K562 (cell line): ENCODE data around the gene FA2H. TPM values are rescaled to one million over a fixed set of nuclear protein-coding genes. Genes with fewer than 3 reads are reported as not detected.

Experiments
- ATAC-seq: fragments of 200-7000 bp; cut with Tn5 transposase; 3 replicates; pipeline ENCODE4 v1.9.1; 2020; ENCODE audit warnings: moderate library complexity
- BruUV-seq: library from RNA; stranded (reverse); fragments of 400-500 nt; replicated peaks from 2 replicates; lab custom pipeline; 2021; lab: Mats Ljungman, UMichigan
- CTCF ChIA-PET: fragments of 300-600 bp; formaldehyde crosslinking; extraction: SDS; loops from one replicate; lab custom pipeline; 2021; ENCODE audit warnings: low intra/inter-chr PET ratio; lab: Yijun Ruan, JAX
- POLR2A ChIA-PET: fragments of 300-600, 350-650 bp; sonication (Branson Sonifier 250); formaldehyde crosslinking; extraction: SDS; loops from one replicate; lab custom pipeline; 2021; ENCODE audit warnings: antibody characterized with exemption, inconsistent platforms; lab: Yijun Ruan, JAX
- DNase-seq, 4 experiments: peaks; one replicate each; pipeline versions ENCODE4 v3.0.0 to v3.0.0-alpha.2; 2011 to 2018; ENCODE audit warnings: low spot score in 3 of 4, mixed read lengths in 3 of 4; ENCODE audit errors: extremely low read depth in 1 of 4
- FAIRE-seq: peaks from 2 replicates; lab custom pipeline; 2011; peaks lifted over from hg19 to GRCh38; lab: Jason Lieb, UNC
- H2AFZ ChIP-seq: 2 replicates; pipeline ENCODE4 v1.6.0; 2011; ENCODE audit warnings: low read depth, low read length, control low read depth, inconsistent platforms
- H3K27ac ChIP-seq: fragments of 200-600 bp; 3 replicates; pipeline ENCODE4 v1.8.0; 2011; ENCODE audit warnings: low read depth, mild to moderate bottlenecking, control low read depth, inconsistent platforms, low read length, moderate library complexity, mixed read lengths; ENCODE audit errors: extremely low read depth
- H3K27me3 ChIP-seq, 2 experiments: fragments of 300-600 bp in 1 of 2; 2 replicates in 1 of 2; 3 replicates in 1 of 2; pipeline versions ENCODE4 v1.6.0 to v1.8.0; 2011; ENCODE audit warnings: inconsistent platforms in 2 of 2, low read length in 2 of 2, mild to moderate bottlenecking in 1 of 2, mixed read lengths in 1 of 2, moderate library complexity in 1 of 2; ENCODE audit not compliant: control insufficient read depth in 2 of 2, insufficient read depth in 2 of 2
- H3K36me3 ChIP-seq: fragments of 300-600 bp; 3 replicates; pipeline ENCODE4 v1.8.0; 2011; ENCODE audit warnings: mild to moderate bottlenecking, low read length, inconsistent platforms; ENCODE audit not compliant: control insufficient read depth, insufficient read depth
- H3K4me1 ChIP-seq, 2 experiments: fragments of 200-600 bp in 1 of 2; replicated peaks in 1 of 2; 2 replicates in 1 of 2; 3 replicates in 1 of 2; pipeline versions ENCODE4 v1.5.1 to v1.8.0; 2011; ENCODE audit warnings: inconsistent platforms in 2 of 2, low read length in 2 of 2, mild to moderate bottlenecking in 1 of 2, mixed read lengths in 1 of 2, moderate library complexity in 1 of 2; ENCODE audit not compliant: control insufficient read depth in 2 of 2, insufficient read depth in 2 of 2
- H3K4me2 ChIP-seq: 2 replicates; pipeline ENCODE4 v1.6.1; 2011; ENCODE audit warnings: low read length, control low read depth, inconsistent platforms, mixed read lengths; ENCODE audit not compliant: insufficient read depth
- H3K4me3 ChIP-seq: fragments of 200-600 bp; sonication (generic), shearing (Covaris generic); 2 replicates; pipeline ENCODE4 v1.5.1; 2016; ENCODE audit warnings: control low read depth, inconsistent platforms
- H3K79me2 ChIP-seq: fragments of 200-600 bp; 3 replicates; pipeline ENCODE4 v1.8.0; 2011; ENCODE audit warnings: low read length, inconsistent platforms; ENCODE audit not compliant: control insufficient read depth, insufficient read depth
- H3K9ac ChIP-seq, 2 experiments: 2 replicates each; pipeline versions ENCODE4 v1.6.0 to v1.6.1; 2011; ENCODE audit warnings: low read depth in 2 of 2, low read length in 2 of 2, control low read depth in 1 of 2, inconsistent platforms in 1 of 2, mild to moderate bottlenecking in 1 of 2, mixed read lengths in 1 of 2; ENCODE audit not compliant: insufficient read depth in 1 of 2
- H3K9me1 ChIP-seq: one replicate; pipeline ENCODE4 v1.6.0; 2011; ENCODE audit warnings: inconsistent platforms, mild to moderate bottlenecking, low read length, moderate library complexity; ENCODE audit not compliant: control insufficient read depth, insufficient read depth
- H3K9me3 ChIP-seq: replicated peaks from 2 replicates; pipeline ENCODE4 v1.5.1; 2011; ENCODE audit warnings: low read depth, low read length, inconsistent platforms; ENCODE audit not compliant: control insufficient read depth, insufficient read depth
- H4K20me1 ChIP-seq: replicated peaks from 2 replicates; pipeline ENCODE4 v1.6.1; 2011; ENCODE audit warnings: low read length, inconsistent platforms, mixed read lengths; ENCODE audit not compliant: control insufficient read depth, insufficient read depth
- CBX1 ChIP-seq: sonication (generic); IDR thresholded peaks from 2 replicates; pipeline ENCODE4 v1.6.1; 2016; ENCODE audit warnings: antibody characterized with exemption, low read depth, mild to moderate bottlenecking
- CREBBP ChIP-seq: IDR thresholded peaks from one replicate; pipeline ENCODE4 v1.6.1; 2012; ENCODE audit warnings: low read depth, mild to moderate bottlenecking, control low read depth, inconsistent platforms, low read length
- MBD2 ChIP-seq: sonication (generic); IDR thresholded peaks from 2 replicates; pipeline ENCODE4 v1.6.1; 2016; ENCODE audit warnings: low read depth, borderline replicate concordance
- NR1H2 ChIP-seq: sonication (generic); formaldehyde crosslinking; IDR thresholded peaks from 2 replicates; pipeline ENCODE4 v1.4.0; 2020; ENCODE audit warnings: mild to moderate bottlenecking, missing genetic modification reagents
- PTRF ChIP-seq: fragments of 450-650 bp; IDR thresholded peaks from 2 replicates; pipeline ENCODE4 v1.6.1; 2016; ENCODE audit warnings: mild to moderate bottlenecking, missing genetic modification characterization, missing compliant biosample characterization
- SMAD3 ChIP-seq: fragments of 450-650 bp; formaldehyde crosslinking; conservative IDR thresholded peaks from 2 replicates; pipeline ENCODE4 v1.4.0; 2020; ENCODE audit warnings: mild to moderate bottlenecking
- SNAPC5 ChIP-seq: fragments of 250-450 bp; sonication (Bioruptor Pico); IDR thresholded peaks from 2 replicates; pipeline ENCODE4 v1.8.0; 2021; ENCODE audit warnings: moderate library complexity, mild to moderate bottlenecking, inconsistent platforms
- ZKSCAN8 ChIP-seq: fragments of 200-800 bp; sonication (Bioruptor generic); IDR thresholded peaks from 2 replicates; pipeline ENCODE4 v1.6.1; 2016; ENCODE audit warnings: missing genetic modification characterization, missing compliant biosample characterization
- ZNF354B ChIP-seq: fragments of 250-450 bp; sonication (Bioruptor Pico); IDR thresholded peaks from 2 replicates; pipeline ENCODE4 v1.4.0; 2020
- ZNF431 ChIP-seq: sonication (generic); formaldehyde crosslinking; IDR thresholded peaks from 2 replicates; pipeline ENCODE4 v1.8.0; 2022; ENCODE audit warnings: mild to moderate bottlenecking, missing genetic modification reagents
- ZNF584 ChIP-seq: fragments of 200-800 bp; sonication (Bioruptor generic); IDR thresholded peaks from 2 replicates; pipeline ENCODE4 v1.6.1; 2016; ENCODE audit warnings: low read depth, mild to moderate bottlenecking, missing genetic modification characterization, missing compliant biosample characterization
- ZNF589 ChIP-seq: fragments of 200-800 bp; sonication (Bioruptor generic); IDR thresholded peaks from 2 replicates; pipeline ENCODE4 v1.6.1; 2016; ENCODE audit warnings: low read depth, missing genetic modification characterization, missing compliant biosample characterization
- ZNF695 ChIP-seq: fragments of 450-650 bp; formaldehyde crosslinking; IDR thresholded peaks from 2 replicates; pipeline ENCODE4 v1.4.0; 2020; ENCODE audit warnings: mild to moderate bottlenecking, moderate library complexity
- ZNF76 ChIP-seq: fragments of 250-450 bp; sonication (Bioruptor Pico); IDR thresholded peaks from 2 replicates; pipeline ENCODE4 v1.4.0; 2020; ENCODE audit warnings: mild to moderate bottlenecking, moderate library complexity, borderline replicate concordance
- WGBS: fragments of 100-300 bp; shearing (Covaris generic); methylation state at CpG from one replicate; pipeline ENCODE4 v1.1.6; 2016; ENCODE audit warnings: low coverage, mixed read lengths; ENCODE audit not compliant: insufficient coverage; ENCODE audit errors: missing lambda C conversion rate; 5-methylcytosine and 5-hydroxymethylcytosine counted together
- in situ Hi-C: fragments of 300-500 bp; cut with MboI; formaldehyde crosslinking; loops from 4 replicates; pipeline ENCODE4 v1.15.0; 2018; ENCODE audit warnings: inconsistent platforms, mixed read lengths
- intact Hi-C: fragments of 100-400 bp; cut with micrococcal nuclease; formaldehyde crosslinking; loops from 2 replicates; pipeline ENCODE4 v1.14.2; 2022
- polyA plus RNA-seq, 8 experiments: library from polyadenylated mRNA; depleted of rRNA in 4 of 8; stranded (reverse) in 5 of 8; unstranded in 3 of 8; fragments of >200 nt; fragmentation: Nextera tagmentation in 2 of 8; fragmentation: Illumina TruSeq in 1 of 8; extraction: Ambion mirVana in 2 of 8; extraction: Trizol in 1 of 8; gene quantifications; 2 replicates each; pipeline versions ENCODE4 v1.2.1 to v1.2.3, GENCODE V29; 2011 to 2014; ENCODE audit warnings: inconsistent platforms in 1 of 8, missing spikeins in 1 of 8
- total RNA-seq, 7 experiments: library from RNA; depleted of rRNA in 6 of 7; stranded (reverse); fragments of >200 nt in 6 of 7; fragmentation: Illumina TruSeq in 2 of 7; extraction: Trizol in 2 of 7; gene quantifications; 2 replicates each; pipeline versions ENCODE4 v1.2.1 to v1.2.3, GENCODE V29; 2011 to 2021; ENCODE audit warnings: low replicate concordance in 1 of 7
- TF ChIP-seq, protein P1 (sequence below): IDR thresholded peaks from 2 replicates; pipeline ENCODE4 v1.6.1; 2016; ENCODE audit warnings: missing genetic modification characterization, missing compliant biosample characterization

FA2H gene
- total and polyA plus RNA-seq, 9 of the 15 experiments (the other 6 are each of a cell fraction or from before 2014, with no cell fraction given) = not detected

GRCh38 chr16:74745926-74746325 is 28.7 kb downstream of the FA2H start:
- no peak for FAIRE-seq
- ATAC-seq = no peak
- TF ChIP-seq SMAD3 (CRISPR knock-in tag) (no peak), ZNF76 (no peak), ZNF589 (CRISPR knock-in tag) (no peak), SNAPC5 (CRISPR knock-in tag) (no peak), ZNF431 (CRISPR knock-in tag) (no peak), CREBBP (no peak), PTRF (tag) (no peak), ZKSCAN8 (no peak), ZNF584 (no peak), CBX1 (no peak), ZNF695 (CRISPR knock-in tag) (no peak), ZNF354B (CRISPR knock-in tag) (no peak), NR1H2 (CRISPR knock-in tag) (no peak), MBD2 (no peak)
- TF ChIP-seq, protein P1, sequence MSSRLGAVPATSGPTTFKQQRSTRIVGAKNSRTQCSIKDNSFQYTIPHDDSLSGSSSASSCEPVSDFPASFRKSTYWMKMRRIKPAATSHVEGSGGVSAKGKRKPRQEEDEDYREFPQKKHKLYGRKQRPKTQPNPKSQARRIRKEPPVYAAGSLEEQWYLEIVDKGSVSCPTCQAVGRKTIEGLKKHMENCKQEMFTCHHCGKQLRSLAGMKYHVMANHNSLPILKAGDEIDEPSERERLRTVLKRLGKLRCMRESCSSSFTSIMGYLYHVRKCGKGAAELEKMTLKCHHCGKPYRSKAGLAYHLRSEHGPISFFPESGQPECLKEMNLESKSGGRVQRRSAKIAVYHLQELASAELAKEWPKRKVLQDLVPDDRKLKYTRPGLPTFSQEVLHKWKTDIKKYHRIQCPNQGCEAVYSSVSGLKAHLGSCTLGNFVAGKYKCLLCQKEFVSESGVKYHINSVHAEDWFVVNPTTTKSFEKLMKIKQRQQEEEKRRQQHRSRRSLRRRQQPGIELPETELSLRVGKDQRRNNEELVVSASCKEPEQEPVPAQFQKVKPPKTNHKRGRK (tag) = no peak
- Histone ChIP-seq H3K36me3 (no peaks in the 10 kb centered on the region), H3K27ac (no peak overlapping the region), H3K4me2 (no peak overlapping the region), H3K4me3 (no peak overlapping the region), H3K9me3 (no peaks in the 10 kb centered on the region), H3K9me1 (no peaks in the 10 kb centered on the region), H3K27me3 (peaks cover 19 to 41% of the 10 kb centered on the region in 2 experiments), H3K79me2 (no peaks in the 10 kb centered on the region), H4K20me1 (peaks cover 5% of the 10 kb centered on the region; the same call in 1 of the 2 replicates), H3K9ac (no peak overlapping the region), H2AFZ (no peak overlapping the region), H3K4me1 (peaks cover 9 to 23% of the 10 kb centered on the region in 2 experiments; a peak in 4 of 5 replicates)
- 0% methylated on average over 7 of the region's 7 CpGs for WGBS
- POLR2A ChIA-PET = no interaction called here
- BruUV-seq = no TSS peak
- no peak for DNase-seq
- in situ Hi-C loops (no loop called here), intact Hi-C loops (no loop called here)
- CTCF ChIA-PET = no interaction called here
